GM21447 (cell line): ENCODE results near the gene C8A.

ENCODE experiments used
- ATAC-seq: cut with Tn5 transposase; IDR thresholded peaks from one replicate; pipeline ENCODE4 v1.9.1; 2021; ENCODE audit not compliant: unreplicated experiment

The C8A gene

GRCh38 chr1:56880774-56881173, 26.2 kb downstream of the C8A start:
- no peak for ATAC-seq

DNA sequence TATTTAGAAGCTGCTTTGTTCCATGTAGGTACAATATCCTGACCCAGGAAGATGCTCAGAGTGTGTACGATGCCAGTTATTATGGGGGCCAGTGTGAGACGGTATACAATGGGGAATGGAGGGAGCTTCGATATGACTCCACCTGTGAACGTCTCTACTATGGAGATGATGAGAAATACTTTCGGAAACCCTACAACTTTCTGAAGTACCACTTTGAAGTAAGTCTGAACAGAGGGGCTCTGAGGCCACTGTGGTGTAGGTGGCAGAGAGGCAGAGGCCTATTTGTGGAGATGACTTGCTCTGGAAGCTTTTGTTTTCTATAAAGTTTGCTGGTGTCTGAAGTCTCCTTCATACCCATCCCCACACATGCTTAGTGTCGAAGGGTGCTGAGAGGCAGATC, 26.8 kb downstream of the C8A start:
- no peak for ATAC-seq

DNA sequence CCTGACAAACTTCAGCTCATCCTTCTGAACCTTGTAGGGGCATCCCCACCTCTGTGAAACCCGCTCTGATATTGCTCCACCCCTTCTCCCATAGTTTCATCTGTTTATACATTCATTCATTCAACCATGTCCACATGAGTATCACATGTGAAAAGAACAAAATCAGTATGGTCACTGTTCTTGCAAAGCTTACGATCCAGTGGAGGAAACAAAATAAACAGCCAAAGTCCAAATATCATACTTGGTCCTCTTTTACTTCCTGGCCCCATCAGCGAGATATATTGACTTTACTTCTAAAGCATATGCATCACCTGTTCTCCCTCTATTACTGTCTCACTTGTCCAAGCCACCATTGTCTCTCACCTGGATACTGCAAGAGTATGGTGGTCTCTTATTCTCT, 35.6 kb downstream of the C8A start:
- ATAC-seq: no peak

DNA sequence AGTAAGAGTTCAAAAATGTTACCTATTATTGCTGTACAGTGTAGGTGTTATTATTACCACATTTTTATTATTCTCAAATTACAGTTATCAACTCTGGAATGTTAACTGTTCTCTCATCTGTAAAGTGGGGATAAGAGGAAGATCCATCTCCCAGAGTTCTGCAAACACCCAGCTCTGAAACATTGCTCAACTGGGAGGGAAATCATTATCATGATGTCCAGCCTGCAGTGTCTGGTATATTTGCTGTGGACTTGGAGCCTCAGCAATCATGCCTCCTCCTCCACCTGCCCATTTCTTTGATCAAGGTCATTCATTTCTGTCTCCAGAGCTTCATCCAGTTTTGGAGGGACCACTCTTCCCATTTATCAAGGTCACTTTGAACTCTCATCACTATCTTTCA, 39.4 kb downstream of the C8A start:
- no peak for ATAC-seq

GRCh38 chr1:56897150-56898004, 42.8 kb downstream of the C8A start:
- no peak for ATAC-seq

- ATAC-seq: no peak
Observed at GRCh38 chr1:56898005-56898373, 43.4 kb downstream of the C8A start.

DNA sequence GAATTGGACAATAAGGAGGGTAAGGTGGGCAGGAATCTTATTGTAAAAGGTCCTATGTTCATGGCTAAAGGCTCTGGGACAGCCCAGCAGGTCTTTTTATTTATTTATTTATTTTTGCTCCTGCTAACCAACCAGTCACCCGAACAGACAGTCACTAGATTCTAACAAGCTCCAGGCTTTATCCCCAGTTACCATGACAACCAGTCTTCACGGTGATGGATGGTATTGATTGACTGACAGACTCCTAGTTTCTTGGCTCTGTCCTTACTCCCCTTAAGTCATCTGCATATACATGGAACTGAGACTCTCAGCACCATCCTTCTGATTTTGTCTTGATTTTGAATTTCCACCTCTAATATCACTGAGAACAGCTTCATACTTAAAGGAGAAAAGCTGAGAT, 44.3 kb downstream of the C8A start:
- no peak for ATAC-seq

DNA sequence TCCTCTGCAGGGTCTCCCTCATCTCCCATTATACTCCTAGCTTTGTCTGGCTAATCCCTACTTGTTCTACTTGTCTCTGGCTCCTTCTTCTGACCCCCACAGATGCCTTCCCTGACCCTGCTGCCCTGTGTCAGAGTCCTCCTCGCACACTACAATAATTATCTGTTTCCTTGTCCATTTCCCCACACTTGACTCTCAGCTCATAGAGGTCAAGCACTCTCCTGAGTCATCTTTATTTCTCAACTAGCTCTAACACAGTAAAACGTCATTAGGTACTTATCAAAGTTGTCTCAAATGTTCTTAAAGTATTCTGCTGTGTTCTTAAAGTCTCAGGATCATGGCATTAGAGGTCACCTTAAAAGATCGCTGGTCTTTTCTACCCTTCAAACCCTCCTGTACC, 47.1 kb downstream of the C8A start:
- no peak for ATAC-seq

- no peak for ATAC-seq
Observed at GRCh38 chr1:56903778-56904177, 49.2 kb downstream of the C8A start.

DNA sequence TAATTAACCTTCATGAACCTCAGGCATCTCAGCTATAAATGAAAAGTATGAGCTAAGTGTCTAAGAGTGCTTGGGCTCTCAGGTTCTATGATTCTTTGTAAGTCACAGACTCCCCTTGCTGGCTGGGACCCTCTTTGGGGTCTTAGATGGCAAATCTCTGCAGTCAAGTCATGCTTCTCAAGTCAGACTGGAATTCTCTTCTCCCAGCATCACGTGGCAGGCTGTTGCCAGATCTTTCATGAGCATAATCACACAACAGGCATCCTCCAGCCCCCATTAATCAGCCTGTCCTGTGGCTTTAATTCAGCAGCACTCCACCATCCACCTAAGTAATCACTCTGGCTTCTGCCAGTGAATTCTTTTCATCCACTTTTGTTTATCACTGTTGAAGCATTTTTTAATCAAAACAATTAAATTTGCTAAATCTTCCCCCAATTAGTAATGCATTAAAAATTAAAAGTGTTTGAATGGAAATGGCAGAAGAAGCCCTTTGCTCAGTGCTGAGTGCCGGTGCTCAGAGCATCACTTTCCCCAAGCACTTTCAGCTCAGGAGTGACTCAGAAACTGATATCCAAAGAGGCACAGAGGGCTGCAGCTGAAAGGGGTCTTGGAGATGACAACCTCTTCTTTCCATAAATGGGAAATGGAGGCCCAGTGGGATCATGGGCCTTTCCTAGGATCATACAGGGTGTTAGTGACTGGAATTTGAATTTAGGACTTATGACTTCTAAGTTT, 50.2 kb downstream of the C8A start:
- ATAC-seq: no peak

GRCh38 chr1:56905667-56906066, 51.1 kb downstream of the C8A start:
- no peak for ATAC-seq

DNA sequence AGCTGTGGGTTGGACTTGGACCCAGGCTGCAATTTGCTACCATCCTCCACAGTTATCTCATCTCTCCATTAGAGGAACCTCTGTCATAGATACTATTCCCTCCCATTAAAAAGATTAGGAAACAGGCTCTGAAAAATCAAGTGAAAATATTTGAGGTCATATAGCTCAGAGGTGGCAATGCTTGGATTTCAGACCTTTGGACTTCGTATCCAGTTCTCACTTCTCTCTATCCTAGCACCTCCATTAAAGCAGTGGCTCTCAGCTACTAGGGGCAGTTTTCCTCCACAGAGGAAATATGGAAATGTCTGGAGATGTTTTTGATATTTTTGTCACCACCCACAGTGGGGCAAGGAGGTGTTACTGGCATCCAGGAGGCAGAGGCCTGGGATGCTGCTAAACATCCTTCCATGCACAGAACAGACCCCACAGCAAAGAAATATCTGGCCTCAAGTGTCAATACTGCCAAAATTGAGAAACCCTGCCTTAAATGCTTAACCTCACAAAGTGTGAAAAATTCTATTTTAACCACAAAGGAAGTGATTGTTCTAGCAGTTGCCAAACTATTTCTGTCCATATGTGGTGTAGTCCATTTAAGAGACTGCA, 54.1 kb downstream of the C8A start:
- ATAC-seq: no peak

GRCh38 chr1:56910441-56910985, 55.9 kb downstream of the C8A start:
- no peak for ATAC-seq

DNA sequence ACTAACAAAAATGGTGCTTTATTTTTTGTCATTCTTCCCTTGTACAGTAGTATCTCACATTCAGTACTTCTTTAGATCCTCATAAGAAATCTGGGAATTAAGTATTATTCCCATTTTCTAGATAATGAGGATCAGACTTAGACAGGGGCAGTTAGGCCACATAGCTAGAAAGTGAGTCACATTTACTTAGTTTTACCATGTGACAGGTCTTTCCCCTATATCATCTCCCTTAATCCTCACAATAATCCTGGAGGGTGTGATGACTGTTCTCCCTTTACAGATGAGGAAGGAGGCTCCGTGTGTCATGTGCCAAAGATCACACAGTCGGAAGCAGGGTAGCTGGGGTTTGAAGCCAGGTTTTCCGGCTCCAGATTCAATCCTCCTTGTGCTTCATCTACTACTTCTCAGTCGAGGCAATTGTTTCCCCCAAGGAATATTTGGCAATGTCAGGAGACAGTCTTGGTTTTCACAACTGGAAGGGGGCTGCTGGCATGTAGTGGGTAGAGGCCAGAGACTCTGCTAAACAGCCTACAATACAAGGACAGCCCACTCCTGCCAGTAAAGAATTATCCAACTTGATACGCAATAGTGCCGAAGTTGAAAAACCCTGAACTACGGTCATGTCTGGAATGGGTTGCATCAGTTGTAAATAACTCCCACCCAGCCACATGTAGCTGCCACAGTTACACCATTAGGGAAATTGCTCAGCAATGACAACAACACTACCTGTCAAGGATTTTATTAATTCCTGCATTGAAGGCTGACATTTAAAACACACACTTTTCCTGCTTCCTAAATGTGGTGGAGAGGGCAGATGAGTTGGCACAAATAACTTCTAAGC, 56.7 kb downstream of the C8A start:
- no peak for ATAC-seq

- no peak for ATAC-seq
Observed at GRCh38 chr1:56912325-56912724, 57.7 kb downstream of the C8A start.

GRCh38 chr1:56915960-56916359, 61.4 kb downstream of the C8A start:
- ATAC-seq: no peak

GRCh38 chr1:56916630-56917029, 62.0 kb downstream of the C8A start:
- no peak for ATAC-seq

DNA sequence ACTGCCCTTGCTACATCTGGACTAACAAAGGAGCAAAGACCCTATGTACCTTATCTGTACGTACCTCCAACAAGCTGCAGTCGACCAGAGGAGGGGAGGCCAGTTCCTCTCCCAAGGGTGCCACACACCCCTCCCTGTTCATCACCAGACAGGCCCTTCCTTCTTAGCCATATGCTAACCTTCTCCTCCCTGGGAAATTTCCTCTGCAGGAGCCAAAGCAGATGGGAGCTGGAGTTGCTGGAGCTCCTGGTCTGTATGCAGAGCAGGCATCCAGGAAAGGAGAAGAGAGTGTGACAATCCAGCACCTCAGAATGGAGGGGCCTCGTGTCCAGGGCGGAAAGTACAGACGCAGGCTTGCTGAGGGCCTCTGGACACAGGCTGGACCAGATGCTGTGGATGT, 62.8 kb downstream of the C8A start:
- no peak for ATAC-seq

DNA sequence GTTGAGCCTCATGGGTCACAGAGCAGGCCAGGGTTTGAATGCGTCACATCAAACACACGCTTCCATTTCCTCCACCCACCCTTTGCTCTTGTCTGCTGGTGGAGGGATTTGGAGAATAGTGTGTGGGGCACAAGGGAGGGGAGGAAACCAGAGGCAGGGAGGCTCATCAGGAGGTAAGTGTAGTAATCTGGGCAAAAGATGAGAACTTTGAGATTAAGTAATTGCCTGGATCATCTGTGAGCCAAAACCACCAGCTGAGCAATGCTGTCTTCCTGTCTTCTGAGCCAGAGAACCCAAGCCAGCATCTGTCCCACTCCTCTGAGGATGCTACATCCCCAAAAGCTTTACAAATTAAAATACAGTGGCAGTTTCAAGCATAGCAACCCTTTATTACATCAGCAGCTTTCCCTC, 66.0 kb downstream of the C8A start:
- ATAC-seq: no peak

DNA sequence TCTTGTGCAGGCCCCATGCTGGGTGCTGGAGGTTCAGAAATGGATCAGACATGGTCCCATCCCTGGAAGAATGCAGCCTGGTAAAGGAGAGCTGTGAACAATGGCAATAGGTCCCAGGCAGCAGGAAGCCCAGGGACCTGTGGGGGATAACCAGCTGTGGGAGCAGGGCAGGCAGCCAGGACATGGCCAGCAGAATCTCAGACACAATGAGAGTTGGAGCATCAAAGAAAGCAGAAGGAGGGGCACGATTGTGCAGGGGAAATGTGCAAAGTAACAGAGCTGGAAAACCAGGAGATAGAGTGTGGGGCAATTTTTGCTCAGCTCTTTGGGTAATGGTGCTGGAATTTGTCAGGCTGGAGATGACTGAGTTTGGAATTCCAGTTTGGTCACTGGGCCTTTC, 66.9 kb downstream of the C8A start:
- ATAC-seq: no peak

DNA sequence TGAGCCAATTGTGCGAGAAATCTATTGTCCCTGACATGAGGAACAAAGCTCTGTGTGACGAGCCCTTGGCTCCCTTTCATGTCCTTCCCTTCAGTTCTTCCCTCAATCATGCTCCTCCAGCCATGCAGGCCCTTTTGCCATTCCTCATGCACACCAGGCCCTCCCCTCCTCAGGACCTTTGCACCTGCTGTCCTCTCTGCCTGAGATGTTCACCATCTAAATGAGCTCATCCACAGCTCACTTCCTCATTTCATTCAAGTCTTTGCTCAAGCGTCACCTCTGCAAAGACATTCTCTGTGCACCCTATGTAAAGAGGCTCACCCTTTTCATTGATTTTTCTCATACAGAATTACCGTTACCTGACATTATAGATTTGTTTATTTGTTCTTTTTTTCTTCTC, 67.5 kb downstream of the C8A start:
- no peak for ATAC-seq
